SK-N-MC (cell line): ENCODE data around the gene ATP6V1G1.
"Not testable (repeated sequence)": the region's sequence is repeated elsewhere in the genome, so short reads cannot be mapped to it uniquely, and the experiment has no call there.

Experiments used
- DNase-seq: peaks from one replicate; pipeline ENCODE4 v3.0.0-alpha.2; 2011; ENCODE audit warnings: low read depth, low spot score
- H3K27ac ChIP-seq: fragments of 200-600 bp; sonication (generic); 2 replicates; pipeline ENCODE4 v1.5.1; 2016; ENCODE audit warnings: mixed run types
- H3K36me3 ChIP-seq: fragments of 200-600 bp; sonication (generic); 2 replicates; pipeline ENCODE4 v1.6.1; 2017; ENCODE audit warnings: antibody characterized with exemption, low read length, mixed read lengths; ENCODE audit not compliant: insufficient read depth
- H3K4me3 ChIP-seq: fragments of 200-600 bp; sonication (generic); 2 replicates; pipeline ENCODE4 v1.5.1; 2016
- H3K9ac ChIP-seq: fragments of 200-600 bp; sonication (generic); 2 replicates; pipeline ENCODE4 v1.8.0; 2017; ENCODE audit warnings: mixed run types, mixed read lengths; ENCODE audit not compliant: insufficient read length
- H3K9me3 ChIP-seq: fragments of 200-600 bp; sonication (generic); 2 replicates; pipeline ENCODE4 v1.6.1; 2017; ENCODE audit warnings: low read depth, mild to moderate bottlenecking, antibody characterized with exemption, low read length, moderate library complexity, mixed read lengths
- EZH2 ChIP-seq: fragments of 200-600 bp; sonication (generic); IDR thresholded peaks from one replicate; pipeline ENCODE4 v1.6.1; 2017; ENCODE audit warnings: antibody characterized with exemption
- FOXP2 ChIP-seq: optimal IDR thresholded peaks from 2 replicates; pipeline ENCODE3; 2011; ENCODE audit warnings: mild to moderate bottlenecking, moderate library complexity; ENCODE audit not compliant: insufficient read depth; ENCODE audit errors: extremely low read length, control extremely low read depth
- POLR2AphosphoS5 ChIP-seq: IDR thresholded peaks from 2 replicates; pipeline ENCODE4 v1.6.1; 2012; ENCODE audit warnings: mild to moderate bottlenecking, low read depth, low read length, borderline replicate concordance

Gene ATP6V1G1

DNA sequence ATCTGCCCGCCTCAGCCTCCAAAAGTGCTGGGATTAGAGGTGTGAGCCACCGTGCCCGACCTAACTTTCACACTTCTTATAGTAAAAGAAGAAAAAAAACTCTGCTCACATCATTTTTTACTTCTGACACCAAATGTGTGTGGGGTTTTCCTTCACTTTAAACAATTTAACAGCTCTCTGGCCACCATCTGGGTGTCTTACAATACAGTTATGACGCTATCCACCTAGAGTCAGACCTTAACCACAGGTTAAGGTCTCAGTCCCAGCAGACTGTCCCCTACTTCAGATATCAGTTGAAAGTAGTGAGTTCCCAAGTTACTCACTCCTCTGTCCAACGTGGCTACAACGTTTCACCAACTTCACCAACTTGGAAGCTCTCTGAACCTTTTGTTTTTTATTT is 15.4 kb upstream of the ATP6V1G1 start:
- Histone ChIP-seq H3K9ac (no peak overlapping the region), H3K9me3 (no peaks in the 10 kb centered on the region), H3K36me3 (no peaks in the 10 kb centered on the region), H3K4me3 (no peak overlapping the region), H3K27ac (no peak overlapping the region)
- no peak for DNase-seq
- TF ChIP-seq EZH2, result no peak
- no peak for TF ChIP-seq FOXP2
- TF ChIP-seq POLR2AphosphoS5, result no peak

GRCh38 chr9:114574438-114574837 is 13.1 kb upstream of the ATP6V1G1 start:
- H3K9me3 ChIP-seq, result no peaks in the 10 kb centered on the region
- no peak for TF ChIP-seq FOXP2
- TF ChIP-seq POLR2AphosphoS5, result no peak
- TF ChIP-seq EZH2, result no peak
- no peak overlapping the region for H3K27ac ChIP-seq
- H3K9ac ChIP-seq, result no peak overlapping the region
- no peaks in the 10 kb centered on the region for H3K36me3 ChIP-seq
- no peak overlapping the region for H3K4me3 ChIP-seq
- no peak for DNase-seq

DNA sequence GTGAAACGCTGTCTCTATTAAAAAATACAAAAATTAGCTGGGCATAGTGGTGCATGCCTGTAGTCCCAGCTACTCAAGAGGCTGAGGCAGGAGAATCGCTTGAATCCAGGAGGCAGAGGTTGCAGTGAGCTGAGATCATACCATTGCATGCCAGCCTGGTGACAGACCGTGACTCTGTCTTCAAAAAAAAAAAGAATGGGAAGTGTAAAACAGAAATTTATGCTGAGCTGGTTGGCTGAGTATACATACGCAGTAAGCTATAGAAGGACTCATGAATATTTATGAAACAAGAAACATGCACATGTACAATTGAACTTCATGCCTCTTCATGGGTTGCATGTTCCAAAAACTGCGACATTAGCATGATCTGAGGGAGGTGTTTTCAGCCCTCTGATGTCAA is 10.8 kb upstream of the ATP6V1G1 start:
- not testable (repeated sequence) for H3K27ac ChIP-seq, H3K9me3 ChIP-seq, H3K9ac ChIP-seq

DNA sequence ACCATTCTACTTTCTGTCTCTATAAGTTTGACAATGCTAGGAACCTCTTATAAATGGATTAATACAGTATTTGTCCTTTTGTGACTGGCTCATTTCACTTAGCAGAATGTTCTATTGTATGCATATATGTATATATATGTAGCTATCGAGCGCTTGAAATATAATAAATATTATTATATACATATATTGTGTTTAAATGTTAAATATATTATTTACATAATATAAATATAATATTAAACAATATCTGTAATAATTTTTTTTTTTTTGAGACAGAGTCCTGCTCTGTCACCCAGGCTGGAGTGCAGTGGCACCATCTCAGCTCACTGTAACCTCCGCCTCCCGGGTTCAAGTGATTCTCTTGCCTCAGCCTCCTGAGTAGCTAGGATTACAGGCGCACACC is 9.4 kb upstream of the ATP6V1G1 start:
- H3K9me3 ChIP-seq, DNase-seq, H3K27ac ChIP-seq, H3K9ac ChIP-seq, H3K36me3 ChIP-seq, H3K4me3 ChIP-seq: not testable (repeated sequence)

More for the DNA sequence above, 10.8 kb upstream of the ATP6V1G1 start:
- H3K4me3 ChIP-seq, H3K36me3 ChIP-seq: not testable (repeated sequence)
- peak; percentile 22 for DNase-seq

- H3K36me3 ChIP-seq, result no peaks in the 10 kb centered on the region
- TF ChIP-seq EZH2 (no peak), FOXP2 (no peak), POLR2AphosphoS5 (no peak)
- no peak overlapping the region for H3K9ac ChIP-seq
- H3K4me3 ChIP-seq, result no peak overlapping the region
- H3K27ac ChIP-seq, result no peak overlapping the region
- H3K9me3 ChIP-seq, result no peaks in the 10 kb centered on the region
- no peak for DNase-seq
Observed at GRCh38 chr9:114580609-114581193, 6.9 kb upstream of the ATP6V1G1 start.

DNA sequence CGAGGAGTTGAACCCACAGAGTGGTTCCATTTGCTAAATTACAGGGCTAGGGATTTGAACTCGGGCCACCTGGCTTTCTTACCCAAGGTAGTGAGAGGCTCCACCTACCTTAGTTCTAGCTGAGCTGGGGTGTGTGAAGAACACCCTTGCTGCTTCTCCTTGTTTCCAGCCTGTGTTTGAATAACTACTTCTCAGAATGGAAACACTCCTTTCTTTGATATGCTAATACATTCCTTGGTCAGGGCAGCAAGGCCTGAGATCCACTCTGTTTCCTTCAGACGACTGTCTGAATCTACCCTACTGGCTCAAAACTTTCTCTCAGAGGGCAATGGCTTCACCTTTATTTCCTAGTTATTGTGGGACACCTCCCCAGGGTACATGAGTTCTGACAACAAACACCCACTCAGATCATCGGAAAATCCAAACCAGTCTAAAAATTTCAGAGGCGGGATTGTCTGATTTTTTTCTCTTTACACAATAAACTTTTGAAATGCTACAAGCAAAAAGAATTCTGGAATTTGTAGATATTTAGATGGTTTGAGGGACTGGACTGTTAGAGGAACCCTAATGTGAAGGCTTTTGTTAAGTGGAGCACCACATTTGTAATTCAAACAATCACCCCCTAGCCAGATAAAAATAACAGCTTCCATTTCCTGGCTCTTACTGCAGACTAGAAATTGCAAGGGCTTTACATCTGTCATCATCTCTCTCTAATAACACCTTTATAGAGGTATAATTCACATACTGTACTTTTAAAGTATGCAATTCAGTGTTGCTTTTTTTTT is 4.0 kb upstream of the ATP6V1G1 start:
- Histone ChIP-seq H3K9me3 (no peaks in the 10 kb centered on the region), H3K4me3 (no peak overlapping the region), H3K9ac (peak overlapping the region; percentile 20), H3K36me3 (no peaks in the 10 kb centered on the region), H3K27ac (0 out of 2 replicates have a peak overlapping the region, but pooled peaks have one; percentile 19)
- DNase-seq, result no peak
- TF ChIP-seq POLR2AphosphoS5 (no peak), EZH2 (no peak), FOXP2 (no peak)

GRCh38 chr9:114588210-114588609 is 641 bp downstream of the ATP6V1G1 start:
- Histone ChIP-seq H3K36me3 (peaks cover 14% of the 10 kb centered on the region), H3K9ac (peak overlapping the region; percentile 99), H3K27ac (peak overlapping the region; percentile 86; the same call in 1 of the 2 replicates), H3K4me3 (peak overlapping the region; percentile 96), H3K9me3 (no peaks in the 10 kb centered on the region)
- TF ChIP-seq POLR2AphosphoS5 (no peak), FOXP2 (no peak), EZH2 (no peak)
- no peak for DNase-seq

DNA sequence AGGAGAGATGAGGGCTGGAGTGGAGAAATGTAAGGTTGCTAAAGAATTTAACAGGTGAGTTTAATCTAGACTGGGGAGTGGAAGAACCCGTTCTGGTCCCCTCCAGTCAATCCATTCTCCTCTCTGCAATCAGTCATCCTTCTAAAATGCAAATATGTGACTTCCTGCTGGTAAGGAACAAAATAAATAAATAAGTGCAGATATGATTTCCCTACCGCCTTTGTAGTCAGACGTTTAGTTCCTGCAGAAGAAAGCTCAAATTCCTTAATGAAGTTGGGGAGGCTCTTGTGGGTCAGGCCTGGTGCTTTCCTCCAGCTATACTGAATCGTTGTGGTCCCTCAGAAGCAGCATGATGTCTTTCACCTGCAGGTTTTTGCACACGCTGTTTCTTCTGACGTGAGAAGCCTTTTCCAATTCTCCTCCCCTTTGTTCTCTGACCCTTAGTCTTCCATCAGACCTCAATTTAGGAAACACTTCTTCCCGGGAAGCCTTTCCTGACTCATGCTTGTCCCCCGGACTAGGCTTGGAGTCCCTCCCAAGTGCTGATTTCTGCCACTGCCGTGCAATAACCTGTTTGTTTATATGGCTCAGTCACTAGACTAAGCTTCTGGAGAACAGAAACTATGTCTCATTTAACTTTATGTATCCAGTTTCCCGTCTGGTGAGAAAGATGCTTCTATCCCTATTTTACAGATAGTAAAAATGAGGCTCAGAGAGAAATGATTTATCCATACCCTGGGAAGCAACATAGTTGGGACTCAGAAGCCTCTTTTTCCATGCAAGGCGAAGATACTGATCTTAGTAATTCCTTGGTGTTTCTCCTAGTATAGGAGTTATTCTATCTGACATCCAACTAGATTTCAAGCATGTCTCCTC is 1.3 kb downstream of the ATP6V1G1 start:
- Histone ChIP-seq H3K9ac (peak overlapping the region; percentile 99), H3K9me3 (no peaks in the 10 kb centered on the region), H3K4me3 (peak overlapping the region; percentile 96), H3K27ac (no peak overlapping the region), H3K36me3 (peaks cover 21% of the 10 kb centered on the region)
- TF ChIP-seq FOXP2 (no peak), EZH2 (no peak), POLR2AphosphoS5 (no peak)
- DNase-seq, result no peak
